KOPT-K1 (cell line): ENCODE data around the gene TAPT1.

ENCODE experiments used
- H3K27ac ChIP-seq: fragments of 200-600 bp; sonication (generic); 2 replicates; pipeline ENCODE4 v1.5.1; 2016; ENCODE audit warnings: antibody characterized with exemption, mild to moderate bottlenecking, low read depth, low read length; ENCODE audit not compliant: poor library complexity, severe bottlenecking
- H3K36me3 ChIP-seq: fragments of 200-600 bp; sonication (generic); 2 replicates; pipeline ENCODE4 v1.5.1; 2017; ENCODE audit warnings: antibody characterized with exemption, mild to moderate bottlenecking, low read length, moderate library complexity; ENCODE audit not compliant: insufficient read depth
- H3K9me3 ChIP-seq: fragments of 200-600 bp; sonication (generic); 2 replicates; pipeline ENCODE4 v1.5.1; 2017; ENCODE audit warnings: antibody characterized with exemption, low read length, mild to moderate bottlenecking; ENCODE audit not compliant: insufficient read depth, poor library complexity, severe bottlenecking

The TAPT1 gene

GRCh38 chr4:16126714-16127113 is 99.6 kb downstream of the TAPT1 start:
- no peaks in the 10 kb centered on the region for H3K9me3 ChIP-seq
- no peak overlapping the region for H3K27ac ChIP-seq
- H3K36me3 ChIP-seq: no peaks in the 10 kb centered on the region

DNA sequence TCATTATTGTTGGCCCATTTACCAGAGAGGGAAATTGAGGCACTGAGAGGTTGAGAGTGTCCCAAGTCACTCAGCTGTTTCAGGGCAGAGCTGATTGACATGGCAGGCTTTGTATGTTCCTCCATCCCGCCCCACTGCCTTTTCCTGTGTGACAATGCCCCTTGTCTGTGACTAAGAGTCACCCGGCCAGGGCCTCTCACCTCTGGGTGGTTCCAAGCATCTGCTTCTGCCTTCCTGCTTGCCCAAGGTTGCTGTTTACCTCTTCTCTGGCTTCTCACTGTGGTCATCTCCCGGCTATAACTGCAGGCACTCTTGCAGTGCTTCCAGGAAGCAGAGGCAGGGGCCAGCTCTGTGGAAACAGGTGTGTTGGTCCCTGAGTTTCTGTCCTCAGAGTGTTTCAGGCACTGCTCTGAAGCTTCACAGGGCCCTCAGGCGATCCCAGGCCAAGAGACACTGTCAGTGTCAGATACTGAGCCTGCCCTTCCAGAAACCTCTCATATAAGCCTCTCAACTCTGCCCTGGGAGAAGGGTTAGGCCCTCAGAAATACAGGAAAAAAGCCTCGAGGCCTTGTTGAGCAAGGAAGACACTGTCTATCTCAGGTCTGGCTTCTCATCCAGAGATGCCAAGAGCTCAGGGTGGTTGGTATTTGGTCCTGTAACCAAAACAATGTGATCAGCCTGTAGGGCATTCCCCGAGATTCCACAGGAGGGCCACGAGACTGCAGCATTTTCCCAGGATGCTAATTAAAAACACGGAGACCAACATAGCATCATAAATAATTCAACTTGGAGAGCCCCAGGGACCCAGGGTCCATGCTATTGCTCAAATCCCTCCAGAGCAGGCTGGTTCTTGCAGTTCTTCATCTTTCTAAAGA is 100.5 kb downstream of the TAPT1 start:
- Histone ChIP-seq H3K9me3 (no peaks in the 10 kb centered on the region), H3K27ac (no peak overlapping the region), H3K36me3 (no peaks in the 10 kb centered on the region)

DNA sequence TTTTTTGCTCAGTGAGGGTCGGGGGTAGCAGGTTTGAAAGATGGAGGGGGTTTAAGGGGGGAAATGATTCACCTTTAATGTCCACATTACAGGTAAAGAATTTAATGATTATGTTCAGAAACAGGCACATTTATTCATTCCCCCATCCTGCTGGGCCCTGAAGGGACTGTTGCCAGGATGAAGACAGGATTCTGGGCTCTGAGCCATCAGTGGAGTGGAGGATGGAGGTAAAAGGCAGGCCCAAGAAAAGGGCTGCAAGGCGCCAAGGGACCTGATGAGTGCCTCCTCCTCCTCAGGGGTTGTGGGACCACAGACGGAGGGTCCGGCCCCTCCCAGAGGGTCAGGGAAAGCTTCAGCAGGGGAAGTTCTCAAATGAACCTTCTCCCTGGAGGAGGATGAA is 102.0 kb downstream of the TAPT1 start:
- Histone ChIP-seq H3K9me3 (no peaks in the 10 kb centered on the region), H3K27ac (no peak overlapping the region), H3K36me3 (no peaks in the 10 kb centered on the region)

DNA sequence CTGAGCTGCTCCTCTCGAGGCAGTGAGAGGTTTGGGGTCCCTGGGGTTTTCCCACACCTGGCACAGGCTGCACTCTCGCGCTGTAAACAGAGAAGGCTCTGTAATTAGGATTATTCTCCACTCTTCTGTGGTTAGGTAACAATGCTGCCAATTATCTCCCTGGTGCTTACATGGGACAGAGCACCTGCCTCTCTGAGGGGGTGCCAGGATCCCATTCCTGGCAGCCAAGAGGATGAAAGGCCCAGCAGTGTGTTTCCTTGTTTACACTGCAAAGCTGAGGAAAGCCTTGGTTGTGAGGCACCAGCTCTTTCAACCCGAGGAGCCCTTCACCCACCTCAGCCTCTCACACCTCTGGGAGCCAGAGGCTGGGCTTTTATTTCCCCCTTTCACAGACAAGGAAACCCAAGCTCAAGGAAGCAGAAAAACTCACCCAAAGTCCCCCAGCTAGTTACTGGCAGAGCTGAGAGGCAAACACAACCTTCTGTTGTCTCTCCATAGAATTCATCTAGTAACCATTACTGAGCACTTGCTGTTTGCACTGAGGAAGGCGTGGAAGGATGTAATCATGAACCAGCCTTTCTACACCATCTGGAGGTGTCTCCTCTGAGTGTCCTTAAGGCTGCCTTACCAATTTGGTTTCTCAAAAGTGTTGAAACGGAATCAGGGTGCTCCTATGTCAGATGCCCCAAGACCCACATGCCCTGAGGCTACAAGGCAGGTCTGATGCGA is 102.8 kb downstream of the TAPT1 start:
- H3K36me3 ChIP-seq: no peaks in the 10 kb centered on the region
- H3K27ac ChIP-seq: no peak overlapping the region
- no peaks in the 10 kb centered on the region for H3K9me3 ChIP-seq

- Histone ChIP-seq H3K36me3 (no peaks in the 10 kb centered on the region), H3K27ac (no peak overlapping the region), H3K9me3 (no peaks in the 10 kb centered on the region)
These were observed 103.5 kb downstream of the TAPT1 start for GRCh38 chr4:16122784-16123183.

- Histone ChIP-seq H3K27ac (no peak overlapping the region), H3K36me3 (no peaks in the 10 kb centered on the region), H3K9me3 (no peaks in the 10 kb centered on the region)
These were observed 104.0 kb downstream of the TAPT1 start for GRCh38 chr4:16122308-16122711.

- H3K36me3 ChIP-seq: no peaks in the 10 kb centered on the region
These were observed 105.6 kb downstream of the TAPT1 start for GRCh38 chr4:16120720-16121119.

DNA sequence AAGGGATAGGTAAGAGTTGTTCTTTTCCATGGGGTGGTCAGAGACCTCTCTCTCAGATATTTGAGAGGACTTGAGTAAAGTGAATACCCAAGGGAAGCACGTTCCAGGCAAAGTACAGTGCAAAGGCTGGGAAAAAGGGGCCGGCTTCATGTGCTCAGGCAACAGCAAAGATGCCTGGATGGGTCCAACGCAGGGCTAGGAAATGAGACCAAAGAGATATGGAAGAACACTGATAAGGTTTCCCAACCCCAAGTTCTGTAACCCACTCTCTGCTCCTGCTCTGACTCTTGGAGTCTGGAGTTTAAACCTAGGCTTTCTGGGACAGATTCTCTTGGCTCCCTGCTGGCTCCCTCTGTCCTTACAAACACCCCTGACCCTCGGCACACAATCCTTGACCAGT is 106.3 kb downstream of the TAPT1 start:
- Histone ChIP-seq H3K9me3 (no peaks in the 10 kb centered on the region), H3K36me3 (no peaks in the 10 kb centered on the region), H3K27ac (no peak overlapping the region)

More at GRCh38 chr4:16120720-16121119, 105.6 kb downstream of the TAPT1 start:
- Histone ChIP-seq H3K27ac (no peak overlapping the region), H3K9me3 (no peaks in the 10 kb centered on the region)

- Histone ChIP-seq H3K9me3 (no peaks in the 10 kb centered on the region), H3K27ac (no peak overlapping the region), H3K36me3 (no peaks in the 10 kb centered on the region)
These were observed 108.2 kb downstream of the TAPT1 start for GRCh38 chr4:16118090-16118489.

DNA sequence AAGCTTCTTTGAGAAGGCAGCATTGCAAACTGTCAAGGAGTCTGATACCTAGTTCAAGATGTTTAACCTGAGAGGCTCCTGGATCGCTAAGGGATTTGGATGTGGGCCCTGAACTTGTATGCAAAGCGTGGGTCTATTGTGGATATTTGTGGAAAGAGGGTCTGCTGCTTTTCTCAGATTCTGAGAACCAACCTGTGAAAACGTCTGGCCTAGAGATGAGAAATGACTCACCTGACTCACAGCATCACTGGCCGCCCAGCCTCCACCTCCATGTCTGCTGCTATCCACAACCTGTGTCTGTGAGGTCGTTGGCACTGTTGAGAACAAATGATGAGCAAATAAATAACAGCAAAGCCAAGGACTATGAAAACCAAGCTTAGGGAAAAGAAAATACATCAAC is 109.1 kb downstream of the TAPT1 start:
- Histone ChIP-seq H3K9me3 (no peaks in the 10 kb centered on the region), H3K36me3 (no peaks in the 10 kb centered on the region), H3K27ac (no peak overlapping the region)

GRCh38 chr4:16116493-16116990 is 109.7 kb downstream of the TAPT1 start:
- Histone ChIP-seq H3K36me3 (no peaks in the 10 kb centered on the region), H3K9me3 (no peaks in the 10 kb centered on the region), H3K27ac (no peak overlapping the region)

DNA sequence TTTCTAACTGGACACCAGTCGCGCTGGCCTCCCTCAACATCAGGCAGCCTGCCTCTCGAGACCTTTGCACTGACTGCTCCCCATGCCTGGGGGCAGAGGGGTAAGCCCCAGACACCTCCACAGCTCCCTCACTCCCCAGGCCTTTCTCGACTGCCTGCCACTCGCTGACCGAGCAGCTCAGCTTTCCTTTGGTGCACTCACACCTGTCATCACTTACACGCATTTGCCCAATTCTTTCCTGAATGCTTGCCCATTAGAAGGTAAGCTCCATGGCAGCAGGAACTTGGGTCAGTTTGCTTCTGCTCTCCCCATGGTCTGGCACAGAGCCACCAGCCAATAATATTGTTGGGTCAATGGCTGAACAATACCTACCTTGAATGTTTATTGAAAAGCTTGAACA is 110.3 kb downstream of the TAPT1 start:
- Histone ChIP-seq H3K9me3 (no peaks in the 10 kb centered on the region), H3K36me3 (no peaks in the 10 kb centered on the region), H3K27ac (no peak overlapping the region)

DNA sequence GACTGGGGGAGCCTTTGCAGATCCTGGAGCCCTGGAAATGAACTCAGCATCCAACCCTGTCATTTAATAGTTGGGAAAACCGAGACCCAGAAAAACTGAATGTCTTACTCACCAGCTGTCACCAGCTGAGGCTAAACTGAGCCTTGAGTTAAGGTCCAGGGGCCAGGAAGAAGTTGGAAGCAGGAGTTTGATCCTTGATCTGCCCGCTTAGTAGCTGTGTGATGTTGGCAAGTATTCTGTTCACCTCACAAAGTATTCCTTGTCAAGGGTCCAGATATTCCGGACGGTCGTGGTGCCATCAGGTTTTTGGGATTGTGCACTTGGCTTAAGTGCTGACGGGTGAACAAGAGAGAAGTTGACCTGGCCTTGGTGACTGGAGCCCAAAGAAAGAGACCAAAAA is 111.7 kb downstream of the TAPT1 start:
- Histone ChIP-seq H3K36me3 (no peaks in the 10 kb centered on the region), H3K27ac (no peak overlapping the region), H3K9me3 (no peaks in the 10 kb centered on the region)

DNA sequence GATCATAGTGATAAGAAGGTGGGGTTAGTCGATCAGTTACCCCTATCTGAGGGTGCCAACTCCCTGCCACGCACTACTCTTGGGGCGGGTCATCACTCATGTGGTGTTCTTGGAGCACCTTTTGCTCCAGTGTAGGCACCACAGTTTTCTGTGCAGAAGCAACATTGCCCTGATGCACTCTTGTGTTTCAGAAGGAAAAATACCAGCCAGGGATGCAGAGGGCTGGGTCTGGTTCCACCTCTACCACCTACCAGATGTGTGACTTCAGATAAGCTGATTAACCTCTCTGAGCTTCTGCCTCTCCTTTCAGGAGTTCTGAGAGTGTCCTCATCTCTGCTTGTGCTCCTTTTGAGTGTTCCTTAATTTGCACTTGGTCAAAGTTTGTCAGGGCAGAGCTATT is 112.5 kb downstream of the TAPT1 start:
- Histone ChIP-seq H3K27ac (no peak overlapping the region), H3K36me3 (no peaks in the 10 kb centered on the region), H3K9me3 (no peaks in the 10 kb centered on the region)

DNA sequence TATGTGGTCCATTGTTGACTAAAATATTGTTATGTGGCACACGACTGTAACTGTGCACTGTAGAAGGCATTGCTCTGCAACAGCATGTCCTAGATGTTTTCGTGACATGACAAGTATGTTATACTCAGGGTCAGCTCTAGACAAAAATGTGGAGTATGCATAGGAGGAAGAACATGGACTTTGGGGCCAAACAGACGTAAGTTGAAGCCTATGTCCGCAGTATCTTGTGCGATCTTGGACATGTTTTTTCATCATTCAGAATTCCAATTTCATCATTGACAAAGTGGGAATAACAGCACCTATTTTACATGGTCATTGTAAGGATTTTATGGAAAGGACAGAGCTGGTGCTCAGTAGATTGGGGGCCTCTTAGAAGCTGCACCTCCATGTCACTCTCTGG is 114.7 kb downstream of the TAPT1 start:
- H3K9me3 ChIP-seq: no peaks in the 10 kb centered on the region
- H3K27ac ChIP-seq: no peak overlapping the region
- no peaks in the 10 kb centered on the region for H3K36me3 ChIP-seq
